Sigmoid colon (tissue), 4 donors: Measurements from ENCODE around the gene FOXD4.
"Not testable (repeated sequence)": the region's sequence is repeated elsewhere in the genome, so short reads cannot be mapped to it uniquely, and the experiment has no call there.

Source experiments
- CTCF ChIP-seq, 4 experiments: fragments of 450-650 bp in 3 of 4; fragments of 200-600 bp in 1 of 4; IDR thresholded peaks; one replicate each; pipeline ENCODE4 v1.5.1; 2016 to 2019; ENCODE audit warnings: antibody characterized with exemption in 4 of 4, mild to moderate bottlenecking in 3 of 4, moderate library complexity in 2 of 4
- EP300 ChIP-seq, 4 donors: sonication (generic); formaldehyde crosslinking; IDR thresholded peaks; one replicate each; pipeline ENCODE4 v1.6.1; 2017; ENCODE audit warnings: antibody characterized with exemption in 4 of 4
- POLR2AphosphoS5 ChIP-seq, 4 donors: sonication (generic); formaldehyde crosslinking; IDR thresholded peaks; one replicate each; pipeline ENCODE4 v1.6.1; 2017; ENCODE audit warnings: antibody characterized with exemption in 4 of 4

- TF ChIP-seq CTCF, POLR2AphosphoS5, EP300 (IDR thresholded peaks at IDR 0.05): not testable (repeated sequence)
These were observed 33.0 kb upstream of the FOXD4 start for GRCh38 chr9:151173-151572.
